ENCODE data around the gene AKR1C2. TPM values are rescaled to one million over a fixed set of nuclear protein-coding genes. Genes with fewer than 3 reads are reported as not detected.

The AKR1C2 gene
- total RNA-seq, 1 experiment from 2014 or later: 1,997 TPM

DNA sequence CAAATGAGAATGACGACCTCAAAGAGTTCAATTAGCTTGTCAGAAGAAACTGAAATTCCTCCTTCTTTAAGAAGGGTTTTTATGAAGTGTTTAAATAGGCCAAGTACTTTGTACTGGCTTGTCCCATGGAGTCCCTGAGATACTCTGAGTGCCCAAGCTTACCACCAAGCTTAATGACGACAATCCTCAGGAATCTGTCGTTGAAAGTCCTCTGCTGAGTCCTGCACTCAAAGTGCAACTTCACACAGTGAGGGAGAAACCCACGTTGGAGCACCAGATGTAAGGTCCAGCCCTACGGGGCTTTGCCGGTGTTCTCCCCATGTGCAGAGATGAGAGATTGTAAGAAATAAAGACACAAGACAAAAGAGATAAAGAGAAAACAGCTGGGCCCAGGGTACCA lies 42.8 kb upstream of the AKR1C2 start:
- Histone ChIP-seq H3K27me3 (ENCODE audit: insufficient read depth, low read depth) (no peaks in the 10 kb centered on the region), H3K4me1 (replicated peaks; ENCODE audit: insufficient read depth) (0 out of 2 replicates have a peak, but pooled peaks cover 16% of the 10 kb centered on the region), H3K36me3 (ENCODE audit: low read depth) (no peaks in the 10 kb centered on the region), H3K9me2 (ENCODE audit: insufficient read depth) (no peaks in the 10 kb centered on the region), H4K20me1 (ENCODE audit: insufficient read depth) (no peaks in the 10 kb centered on the region), H3K27ac (no peak overlapping the region), H3K79me2 (ENCODE audit: low read depth) (no peaks in the 10 kb centered on the region), H3K4me3 (no peak overlapping the region), H2AFZ (no peak overlapping the region), H3F3A (ENCODE audit: insufficient read depth, low read depth) (no peaks in the 10 kb centered on the region), H3K4me2 (no peak overlapping the region), H3K9me3 (ENCODE audit: insufficient read depth, low read depth) (no peaks in the 10 kb centered on the region)
- no peak for TF ChIP-seq EZH2 (IDR thresholded peaks at IDR 0.05; ENCODE audit: low read depth)
- TF ChIP-seq, protein P1, sequence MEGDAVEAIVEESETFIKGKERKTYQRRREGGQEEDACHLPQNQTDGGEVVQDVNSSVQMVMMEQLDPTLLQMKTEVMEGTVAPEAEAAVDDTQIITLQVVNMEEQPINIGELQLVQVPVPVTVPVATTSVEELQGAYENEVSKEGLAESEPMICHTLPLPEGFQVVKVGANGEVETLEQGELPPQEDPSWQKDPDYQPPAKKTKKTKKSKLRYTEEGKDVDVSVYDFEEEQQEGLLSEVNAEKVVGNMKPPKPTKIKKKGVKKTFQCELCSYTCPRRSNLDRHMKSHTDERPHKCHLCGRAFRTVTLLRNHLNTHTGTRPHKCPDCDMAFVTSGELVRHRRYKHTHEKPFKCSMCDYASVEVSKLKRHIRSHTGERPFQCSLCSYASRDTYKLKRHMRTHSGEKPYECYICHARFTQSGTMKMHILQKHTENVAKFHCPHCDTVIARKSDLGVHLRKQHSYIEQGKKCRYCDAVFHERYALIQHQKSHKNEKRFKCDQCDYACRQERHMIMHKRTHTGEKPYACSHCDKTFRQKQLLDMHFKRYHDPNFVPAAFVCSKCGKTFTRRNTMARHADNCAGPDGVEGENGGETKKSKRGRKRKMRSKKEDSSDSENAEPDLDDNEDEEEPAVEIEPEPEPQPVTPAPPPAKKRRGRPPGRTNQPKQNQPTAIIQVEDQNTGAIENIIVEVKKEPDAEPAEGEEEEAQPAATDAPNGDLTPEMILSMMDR (conservative IDR thresholded peaks at IDR 0.05): no peak
- POLR2A ChIA-PET (ENCODE audit: unreplicated experiment): no interaction called here
- intact Hi-C loops (cut with micrococcal nuclease; ENCODE audit: unreplicated experiment): no loop called here
- DNase-seq: no peak
- BruUV-seq (replicated peaks): no TSS peak
- CTCF ChIA-PET: no interaction called here

DNA sequence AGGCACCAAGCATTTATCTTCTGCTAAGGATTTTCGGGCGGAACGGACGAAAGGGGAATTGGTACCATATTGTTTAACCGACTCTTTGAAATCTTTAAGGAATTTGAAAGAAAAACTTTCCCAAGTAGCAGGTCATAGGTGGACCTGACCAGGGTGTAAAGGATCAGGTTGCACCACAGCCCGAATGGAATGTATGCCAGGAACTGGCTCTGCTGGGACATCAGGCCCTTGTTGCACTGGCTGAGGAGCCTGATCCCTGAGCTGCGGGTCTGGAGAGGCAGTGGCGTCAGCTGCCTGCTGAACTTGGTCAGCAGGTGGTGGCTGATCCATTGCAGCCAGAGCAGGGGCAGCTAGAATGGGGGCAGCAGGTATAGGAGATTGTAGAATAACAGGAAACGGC lies 41.4 kb upstream of the AKR1C2 start:
- no TSS peak for BruUV-seq (replicated peaks)
- intact Hi-C loops (cut with micrococcal nuclease; ENCODE audit: unreplicated experiment): no loop called here

DNA sequence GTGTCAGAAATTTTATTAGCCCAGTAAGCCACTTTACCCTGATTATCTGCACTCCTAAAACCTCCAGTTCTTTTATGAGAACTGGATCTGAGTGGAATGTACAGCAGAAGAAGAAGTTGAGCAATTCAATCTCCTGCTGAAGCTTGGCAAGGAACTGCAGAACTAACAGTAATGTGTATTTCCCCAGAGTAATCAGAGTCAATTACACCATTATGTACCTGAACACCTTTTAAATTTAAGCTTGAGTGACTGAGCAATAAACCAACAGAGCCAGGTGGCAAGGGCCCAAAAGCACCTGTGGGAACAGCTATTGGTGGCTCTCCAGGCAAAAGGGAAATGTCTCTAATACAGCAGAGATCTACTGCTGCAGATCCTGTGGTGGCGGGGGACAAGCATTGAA lies 40.1 kb upstream of the AKR1C2 start:
- Histone ChIP-seq H3K9me3 (ENCODE audit: insufficient read depth, low read depth) (no peaks in the 10 kb centered on the region), H3K79me2 (ENCODE audit: low read depth) (no peaks in the 10 kb centered on the region), H3K36me3 (ENCODE audit: low read depth) (0 out of 2 replicates have a peak, but pooled peaks cover 5% of the 10 kb centered on the region), H3K9me2 (ENCODE audit: insufficient read depth) (no peaks in the 10 kb centered on the region), H3K4me2 (no peak overlapping the region), H2AFZ (no peak overlapping the region), H3K4me3 (no peak overlapping the region), H4K20me1 (ENCODE audit: insufficient read depth) (no peaks in the 10 kb centered on the region), H3K27me3 (ENCODE audit: insufficient read depth, low read depth) (no peaks in the 10 kb centered on the region), H3K27ac (no peak overlapping the region), H3K4me1 (replicated peaks; ENCODE audit: insufficient read depth) (0 out of 2 replicates have a peak, but pooled peaks cover 15% of the 10 kb centered on the region), H3F3A (ENCODE audit: insufficient read depth, low read depth) (no peaks in the 10 kb centered on the region)
- TF ChIP-seq EZH2 (IDR thresholded peaks at IDR 0.05; ENCODE audit: low read depth): no peak
- TF ChIP-seq, protein P1 (conservative IDR thresholded peaks at IDR 0.05): no peak
- CTCF ChIA-PET: no interaction called here
- intact Hi-C loops (cut with micrococcal nuclease; ENCODE audit: unreplicated experiment): no loop called here
- POLR2A ChIA-PET (ENCODE audit: unreplicated experiment): no interaction called here
- peak in 1 of 2 experiments; percentile 45 for DNase-seq
- BruUV-seq (replicated peaks): no TSS peak

More for the DNA sequence above, 41.4 kb upstream of the AKR1C2 start:
- H3K27me3 ChIP-seq (ENCODE audit: insufficient read depth, low read depth): no peaks in the 10 kb centered on the region
- H3K36me3 ChIP-seq (ENCODE audit: low read depth): no peaks in the 10 kb centered on the region
- no peaks in the 10 kb centered on the region for H3F3A ChIP-seq (ENCODE audit: insufficient read depth, low read depth)
- 0 out of 2 replicates have a peak, but pooled peaks cover 16% of the 10 kb centered on the region for H3K4me1 ChIP-seq (replicated peaks; ENCODE audit: insufficient read depth)
- no peak overlapping the region for H3K27ac ChIP-seq
- DNase-seq: no peak
- ChIA-PET POLR2A (ENCODE audit: unreplicated experiment) (no interaction called here), CTCF (no interaction called here)
- H3K9me2 ChIP-seq (ENCODE audit: insufficient read depth): no peaks in the 10 kb centered on the region
- H4K20me1 ChIP-seq (ENCODE audit: insufficient read depth): no peaks in the 10 kb centered on the region
- H3K79me2 ChIP-seq (ENCODE audit: low read depth): no peaks in the 10 kb centered on the region
- TF ChIP-seq, protein P1 (conservative IDR thresholded peaks at IDR 0.05): no peak
- no peak for TF ChIP-seq EZH2 (IDR thresholded peaks at IDR 0.05; ENCODE audit: low read depth)
- H3K4me2 ChIP-seq: no peak overlapping the region
- no peaks in the 10 kb centered on the region for H3K9me3 ChIP-seq (ENCODE audit: insufficient read depth, low read depth)
- no peak overlapping the region for H2AFZ ChIP-seq
- no peak overlapping the region for H3K4me3 ChIP-seq
